Measurements from ENCODE around the gene WWOX.

The WWOX gene

DNA sequence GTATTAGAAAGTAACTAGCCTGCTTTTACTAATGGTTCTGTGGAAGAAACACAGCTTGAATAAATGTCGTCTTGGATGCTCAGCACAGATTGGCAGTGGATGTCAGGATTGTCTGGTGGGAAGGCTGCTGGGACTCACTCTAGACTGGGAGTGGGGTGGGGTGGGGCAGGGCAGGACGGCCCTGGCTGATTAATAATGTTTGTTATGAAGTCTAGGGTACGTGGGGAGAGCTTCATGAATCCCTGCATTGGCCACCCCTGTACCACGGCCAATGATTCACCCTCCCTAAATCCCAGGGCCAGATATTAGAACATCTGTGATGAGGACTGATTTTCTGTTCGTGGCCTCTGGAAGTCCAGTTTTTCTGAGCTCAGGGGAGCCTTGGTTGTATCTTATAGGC is 421.0 kb downstream of the WWOX start:
- TF ChIP-seq ZFP3 (CRISPR knock-in tag; IDR thresholded peaks at IDR 0.05), result no peak
- TF ChIP-seq ISL1 (CRISPR knock-in tag; IDR thresholded peaks at IDR 0.05), result no peak
- no peak for TF ChIP-seq ARNTL (CRISPR knock-in tag; IDR thresholded peaks at IDR 0.05; ENCODE audit: borderline replicate concordance, low read depth)
- TF ChIP-seq PPARA (CRISPR knock-in tag; IDR thresholded peaks at IDR 0.05; ENCODE audit: borderline replicate concordance), result no peak
- TF ChIP-seq ESRRG (CRISPR knock-in tag; IDR thresholded peaks at IDR 0.05), result no peak
- TF ChIP-seq TCF4 (CRISPR knock-in tag; IDR thresholded peaks at IDR 0.05; ENCODE audit: borderline replicate concordance), result no peak
- TF ChIP-seq RARB (CRISPR knock-in tag; IDR thresholded peaks at IDR 0.05), result no peak
- TF ChIP-seq GLIS3 (CRISPR knock-in tag; IDR thresholded peaks at IDR 0.05), result no peak
- TF ChIP-seq, protein P1, sequence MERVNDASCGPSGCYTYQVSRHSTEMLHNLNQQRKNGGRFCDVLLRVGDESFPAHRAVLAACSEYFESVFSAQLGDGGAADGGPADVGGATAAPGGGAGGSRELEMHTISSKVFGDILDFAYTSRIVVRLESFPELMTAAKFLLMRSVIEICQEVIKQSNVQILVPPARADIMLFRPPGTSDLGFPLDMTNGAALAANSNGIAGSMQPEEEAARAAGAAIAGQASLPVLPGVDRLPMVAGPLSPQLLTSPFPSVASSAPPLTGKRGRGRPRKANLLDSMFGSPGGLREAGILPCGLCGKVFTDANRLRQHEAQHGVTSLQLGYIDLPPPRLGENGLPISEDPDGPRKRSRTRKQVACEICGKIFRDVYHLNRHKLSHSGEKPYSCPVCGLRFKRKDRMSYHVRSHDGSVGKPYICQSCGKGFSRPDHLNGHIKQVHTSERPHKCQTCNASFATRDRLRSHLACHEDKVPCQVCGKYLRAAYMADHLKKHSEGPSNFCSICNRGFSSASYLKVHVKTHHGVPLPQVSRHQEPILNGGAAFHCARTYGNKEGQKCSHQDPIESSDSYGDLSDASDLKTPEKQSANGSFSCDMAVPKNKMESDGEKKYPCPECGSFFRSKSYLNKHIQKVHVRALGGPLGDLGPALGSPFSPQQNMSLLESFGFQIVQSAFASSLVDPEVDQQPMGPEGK (CRISPR knock-in tag; IDR thresholded peaks at IDR 0.05; ENCODE audit: borderline replicate concordance), result no peak
- no peak for TF ChIP-seq ZFP30 (CRISPR knock-in tag; IDR thresholded peaks at IDR 0.05)
- TF ChIP-seq ZNF70 (CRISPR knock-in tag; IDR thresholded peaks at IDR 0.05), result no peak
- no peak for TF ChIP-seq ZNF565 (CRISPR knock-in tag; conservative IDR thresholded peaks at IDR 0.05; ENCODE audit: low read depth)
- no peak for TF ChIP-seq SNAI2 (CRISPR knock-in tag; IDR thresholded peaks at IDR 0.05)
- no peak for TF ChIP-seq CSDC2 (CRISPR knock-in tag; IDR thresholded peaks at IDR 0.05)
- TF ChIP-seq, protein P2, sequence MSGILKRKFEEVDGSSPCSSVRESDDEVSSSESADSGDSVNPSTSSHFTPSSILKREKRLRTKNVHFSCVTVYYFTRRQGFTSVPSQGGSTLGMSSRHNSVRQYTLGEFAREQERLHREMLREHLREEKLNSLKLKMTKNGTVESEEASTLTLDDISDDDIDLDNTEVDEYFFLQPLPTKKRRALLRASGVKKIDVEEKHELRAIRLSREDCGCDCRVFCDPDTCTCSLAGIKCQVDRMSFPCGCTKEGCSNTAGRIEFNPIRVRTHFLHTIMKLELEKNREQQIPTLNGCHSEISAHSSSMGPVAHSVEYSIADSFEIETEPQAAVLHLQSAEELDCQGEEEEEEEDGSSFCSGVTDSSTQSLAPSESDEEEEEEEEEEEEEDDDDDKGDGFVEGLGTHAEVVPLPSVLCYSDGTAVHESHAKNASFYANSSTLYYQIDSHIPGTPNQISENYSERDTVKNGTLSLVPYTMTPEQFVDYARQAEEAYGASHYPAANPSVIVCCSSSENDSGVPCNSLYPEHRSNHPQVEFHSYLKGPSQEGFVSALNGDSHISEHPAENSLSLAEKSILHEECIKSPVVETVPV (CRISPR knock-in tag; IDR thresholded peaks at IDR 0.05), result no peak
- no peak for TF ChIP-seq TOX (CRISPR knock-in tag; IDR thresholded peaks at IDR 0.05; ENCODE audit: borderline replicate concordance)
- TF ChIP-seq, protein P3, sequence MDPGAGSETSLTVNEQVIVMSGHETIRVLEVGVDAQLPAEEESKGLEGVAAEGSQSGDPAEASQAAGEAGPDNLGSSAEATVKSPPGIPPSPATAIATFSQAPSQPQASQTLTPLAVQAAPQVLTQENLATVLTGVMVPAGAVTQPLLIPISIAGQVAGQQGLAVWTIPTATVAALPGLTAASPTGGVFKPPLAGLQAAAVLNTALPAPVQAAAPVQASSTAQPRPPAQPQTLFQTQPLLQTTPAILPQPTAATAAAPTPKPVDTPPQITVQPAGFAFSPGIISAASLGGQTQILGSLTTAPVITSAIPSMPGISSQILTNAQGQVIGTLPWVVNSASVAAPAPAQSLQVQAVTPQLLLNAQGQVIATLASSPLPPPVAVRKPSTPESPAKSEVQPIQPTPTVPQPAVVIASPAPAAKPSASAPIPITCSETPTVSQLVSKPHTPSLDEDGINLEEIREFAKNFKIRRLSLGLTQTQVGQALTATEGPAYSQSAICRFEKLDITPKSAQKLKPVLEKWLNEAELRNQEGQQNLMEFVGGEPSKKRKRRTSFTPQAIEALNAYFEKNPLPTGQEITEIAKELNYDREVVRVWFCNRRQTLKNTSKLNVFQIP (CRISPR knock-in tag; IDR thresholded peaks at IDR 0.05; ENCODE audit: borderline replicate concordance, low read depth), result no peak
- TF ChIP-seq, protein P4, sequence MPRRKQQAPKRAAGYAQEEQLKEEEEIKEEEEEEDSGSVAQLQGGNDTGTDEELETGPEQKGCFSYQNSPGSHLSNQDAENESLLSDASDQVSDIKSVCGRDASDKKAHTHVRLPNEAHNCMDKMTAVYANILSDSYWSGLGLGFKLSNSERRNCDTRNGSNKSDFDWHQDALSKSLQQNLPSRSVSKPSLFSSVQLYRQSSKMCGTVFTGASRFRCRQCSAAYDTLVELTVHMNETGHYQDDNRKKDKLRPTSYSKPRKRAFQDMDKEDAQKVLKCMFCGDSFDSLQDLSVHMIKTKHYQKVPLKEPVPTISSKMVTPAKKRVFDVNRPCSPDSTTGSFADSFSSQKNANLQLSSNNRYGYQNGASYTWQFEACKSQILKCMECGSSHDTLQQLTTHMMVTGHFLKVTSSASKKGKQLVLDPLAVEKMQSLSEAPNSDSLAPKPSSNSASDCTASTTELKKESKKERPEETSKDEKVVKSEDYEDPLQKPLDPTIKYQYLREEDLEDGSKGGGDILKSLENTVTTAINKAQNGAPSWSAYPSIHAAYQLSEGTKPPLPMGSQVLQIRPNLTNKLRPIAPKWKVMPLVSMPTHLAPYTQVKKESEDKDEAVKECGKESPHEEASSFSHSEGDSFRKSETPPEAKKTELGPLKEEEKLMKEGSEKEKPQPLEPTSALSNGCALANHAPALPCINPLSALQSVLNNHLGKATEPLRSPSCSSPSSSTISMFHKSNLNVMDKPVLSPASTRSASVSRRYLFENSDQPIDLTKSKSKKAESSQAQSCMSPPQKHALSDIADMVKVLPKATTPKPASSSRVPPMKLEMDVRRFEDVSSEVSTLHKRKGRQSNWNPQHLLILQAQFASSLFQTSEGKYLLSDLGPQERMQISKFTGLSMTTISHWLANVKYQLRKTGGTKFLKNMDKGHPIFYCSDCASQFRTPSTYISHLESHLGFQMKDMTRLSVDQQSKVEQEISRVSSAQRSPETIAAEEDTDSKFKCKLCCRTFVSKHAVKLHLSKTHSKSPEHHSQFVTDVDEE (CRISPR knock-in tag; IDR thresholded peaks at IDR 0.05), result no peak
- TF ChIP-seq BACH2 (CRISPR knock-in tag; IDR thresholded peaks at IDR 0.05; ENCODE audit: borderline replicate concordance), result no peak
- TF ChIP-seq, protein P5, sequence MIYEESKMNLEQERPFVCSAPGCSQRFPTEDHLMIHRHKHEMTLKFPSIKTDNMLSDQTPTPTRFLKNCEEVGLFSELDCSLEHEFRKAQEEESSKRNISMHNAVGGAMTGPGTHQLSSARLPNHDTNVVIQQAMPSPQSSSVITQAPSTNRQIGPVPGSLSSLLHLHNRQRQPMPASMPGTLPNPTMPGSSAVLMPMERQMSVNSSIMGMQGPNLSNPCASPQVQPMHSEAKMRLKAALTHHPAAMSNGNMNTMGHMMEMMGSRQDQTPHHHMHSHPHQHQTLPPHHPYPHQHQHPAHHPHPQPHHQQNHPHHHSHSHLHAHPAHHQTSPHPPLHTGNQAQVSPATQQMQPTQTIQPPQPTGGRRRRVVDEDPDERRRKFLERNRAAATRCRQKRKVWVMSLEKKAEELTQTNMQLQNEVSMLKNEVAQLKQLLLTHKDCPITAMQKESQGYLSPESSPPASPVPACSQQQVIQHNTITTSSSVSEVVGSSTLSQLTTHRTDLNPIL (CRISPR knock-in tag; IDR thresholded peaks at IDR 0.05; ENCODE audit: low read depth), result no peak

DNA sequence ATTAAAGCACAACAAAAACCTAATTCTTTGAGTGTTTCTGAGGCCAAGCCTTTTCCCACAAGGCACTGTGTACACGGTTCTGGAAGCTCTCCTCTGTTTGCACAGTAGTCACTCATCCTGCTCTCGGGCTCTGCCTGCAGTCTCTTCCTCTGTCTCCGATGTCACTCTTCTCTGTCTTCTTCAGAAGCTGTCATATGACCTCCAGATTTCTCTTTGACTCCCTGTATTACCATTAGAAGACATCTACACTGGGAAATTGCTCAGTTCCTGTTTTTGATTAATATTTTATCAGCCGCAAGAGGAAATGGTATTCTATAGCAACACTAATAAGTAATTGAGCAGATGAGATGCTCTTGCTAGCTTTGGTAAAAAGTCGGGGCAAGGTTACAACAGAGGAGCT is 422.9 kb downstream of the WWOX start:
- no peak for ATAC-seq
- TF ChIP-seq, protein P1 (CRISPR knock-in tag; IDR thresholded peaks at IDR 0.05; ENCODE audit: borderline replicate concordance), result no peak
- TF ChIP-seq CSDC2 (CRISPR knock-in tag; IDR thresholded peaks at IDR 0.05) (no peak), ARNTL (CRISPR knock-in tag; IDR thresholded peaks at IDR 0.05; ENCODE audit: borderline replicate concordance, low read depth) (no peak), ESRRG (CRISPR knock-in tag; IDR thresholded peaks at IDR 0.05) (no peak)
- TF ChIP-seq, protein P2 (CRISPR knock-in tag; IDR thresholded peaks at IDR 0.05), result no peak

More for the DNA sequence above, 421.0 kb downstream of the WWOX start:
- no peak for ATAC-seq

Measured in SK-N-SH treated with all-trans-retinoic acid at 6 μM for 48 hours (cell line).